GM15510 (cell line): ENCODE results near the gene NKX6-2.

ENCODE experiments used
- POLR2A ChIP-seq: IDR thresholded peaks from 3 replicates; pipeline ENCODE4 v1.6.1; 2011; ENCODE audit warnings: borderline replicate concordance; ENCODE audit not compliant: insufficient read length; ENCODE audit errors: extremely low read depth

Gene NKX6-2

GRCh38 chr10:132816718-132817117, 30.8 kb upstream of the NKX6-2 start:
- TF ChIP-seq POLR2A: no peak

- no peak for TF ChIP-seq POLR2A
These were observed 29.4 kb upstream of the NKX6-2 start for GRCh38 chr10:132815168-132815857.

- TF ChIP-seq POLR2A: no peak
These were observed 28.5 kb upstream of the NKX6-2 start for GRCh38 chr10:132814469-132814856.

- TF ChIP-seq POLR2A: no peak
These were observed 27.9 kb upstream of the NKX6-2 start for GRCh38 chr10:132813560-132814468.

- no peak for TF ChIP-seq POLR2A
These were observed 27.1 kb upstream of the NKX6-2 start for GRCh38 chr10:132813001-132813401.

GRCh38 chr10:132812520-132812919, 26.6 kb upstream of the NKX6-2 start:
- TF ChIP-seq POLR2A: no peak

- no peak for TF ChIP-seq POLR2A
These were observed 26.0 kb upstream of the NKX6-2 start for GRCh38 chr10:132811891-132812481.

- TF ChIP-seq POLR2A: no peak
These were observed 25.1 kb upstream of the NKX6-2 start for GRCh38 chr10:132810807-132811700.

GRCh38 chr10:132810141-132810806, 24.3 kb upstream of the NKX6-2 start:
- no peak for TF ChIP-seq POLR2A

- no peak for TF ChIP-seq POLR2A
These were observed 23.5 kb upstream of the NKX6-2 start for GRCh38 chr10:132809232-132810140.

GRCh38 chr10:132808383-132809231, 22.7 kb upstream of the NKX6-2 start:
- TF ChIP-seq POLR2A: no peak

GRCh38 chr10:132807621-132808049, 21.7 kb upstream of the NKX6-2 start:
- no peak for TF ChIP-seq POLR2A
